ENCODE measurements around the gene STEAP1.
A peak's percentile ranks its signal among the peaks of the same experiment; 100 is the strongest.
"Not testable (repeated sequence)": the region's sequence is repeated elsewhere in the genome, so short reads cannot be mapped to it uniquely, and the experiment has no call there.

The STEAP1 gene

GRCh38 chr7:90153943-90154771 lies at the start of gene STEAP1:
TSS of gene STEAP1 (plus strand) at chr7:90154469. CDS start at chr7:90159789, 5,320 bp downstream.
- DNase-seq: peak; percentile 90

GRCh38 chr7:90114972-90115371 lies 39.3 kb upstream of the STEAP1 start:
- not testable (repeated sequence) for DNase-seq

GRCh38 chr7:90118551-90119177 lies 35.6 kb upstream of the STEAP1 start:
- DNase-seq: not testable (repeated sequence)

- peak; percentile 7 for DNase-seq
These were observed 34.9 kb upstream of the STEAP1 start for GRCh38 chr7:90119178-90119971.

- DNase-seq: not testable (repeated sequence)
These were observed 34.1 kb upstream of the STEAP1 start for GRCh38 chr7:90120205-90120604.

- DNase-seq: not testable (repeated sequence)
These were observed 22.5 kb upstream of the STEAP1 start for GRCh38 chr7:90131746-90132145.

- not testable (repeated sequence) for DNase-seq
These were observed 6.9 kb upstream of the STEAP1 start for GRCh38 chr7:90147079-90147960.

- peak; percentile 31 for DNase-seq
These were observed 4.8 kb upstream of the STEAP1 start for GRCh38 chr7:90149428-90149827.

- not testable (repeated sequence) for DNase-seq
These were observed 2.4 kb upstream of the STEAP1 start for GRCh38 chr7:90151884-90152283.

- peak; percentile 51 for DNase-seq
These were observed 1.5 kb upstream of the STEAP1 start for GRCh38 chr7:90152642-90153253.

- DNase-seq: no peak
These were observed 937 bp downstream of the STEAP1 start for GRCh38 chr7:90155206-90155605.

GRCh38 chr7:90157331-90157730 lies 3.1 kb downstream of the STEAP1 start:
- DNase-seq: not testable (repeated sequence)

GRCh38 chr7:90157761-90158350 lies 3.6 kb downstream of the STEAP1 start:
- DNase-seq: not testable (repeated sequence)

- no peak for DNase-seq
These were observed 9.3 kb downstream of the STEAP1 start for GRCh38 chr7:90163534-90163933.

- no peak for DNase-seq
These were observed 11.5 kb downstream of the STEAP1 start for GRCh38 chr7:90165724-90166123.

- DNase-seq: no peak
These were observed 11.9 kb downstream of the STEAP1 start for GRCh38 chr7:90166153-90166552.

GRCh38 chr7:90167361-90167760 lies 13.1 kb downstream of the STEAP1 start:
- DNase-seq: no peak

- no peak for DNase-seq
These were observed 15.6 kb downstream of the STEAP1 start for GRCh38 chr7:90169891-90170290.

- no peak for DNase-seq
These were observed 17.9 kb downstream of the STEAP1 start for GRCh38 chr7:90172121-90172520.

GRCh38 chr7:90172624-90173023 lies 18.4 kb downstream of the STEAP1 start:
- DNase-seq: no peak

GRCh38 chr7:90173127-90173844 lies 19.0 kb downstream of the STEAP1 start:
- peak; percentile 30 for DNase-seq
